Fibroblast of villous mesenchyme (primary cell): ENCODE data around the gene PKP1. TPM values are rescaled to one million over a fixed set of nuclear protein-coding genes. Genes with fewer than 3 reads are reported as not detected.

Source experiments
- DNase-seq: peaks from one replicate; pipeline ENCODE4 v3.0.0-alpha.2; 2010; ENCODE audit warnings: low read depth
- H3K4me3 ChIP-seq: 2 replicates; pipeline ENCODE4 v1.5.1; 2011; ENCODE audit warnings: low read depth, mild to moderate bottlenecking, low read length
- CTCF ChIP-seq: IDR thresholded peaks from 2 replicates; pipeline ENCODE4 v1.5.1; 2012; ENCODE audit warnings: low read depth, mild to moderate bottlenecking, low read length; ENCODE audit not compliant: insufficient read depth
- total RNA-seq: library from RNA; depleted of rRNA; stranded (reverse); fragments of >200 nt; gene quantifications from 2 replicates; pipeline ENCODE4 v1.2.3, GENCODE V29; 2012

The PKP1 gene
- total RNA-seq, 1 donor, result not detected

GRCh38 chr1:201331166-201331565, 47.9 kb downstream of the PKP1 start:
- H3K4me3 ChIP-seq, result no peak overlapping the region
- no peak for DNase-seq
- TF ChIP-seq CTCF, result no peak

- no peak for DNase-seq
- H3K4me3 ChIP-seq, result no peak overlapping the region
- no peak for TF ChIP-seq CTCF
These were observed 48.7 kb downstream of the PKP1 start for GRCh38 chr1:201332021-201332420.

- no peak overlapping the region for H3K4me3 ChIP-seq
- DNase-seq, result no peak
These were observed 49.5 kb downstream of the PKP1 start for GRCh38 chr1:201332616-201333335.

GRCh38 chr1:201334325-201335173, 51.2 kb downstream of the PKP1 start:
- no peak overlapping the region for H3K4me3 ChIP-seq
- no peak for DNase-seq
- no peak for TF ChIP-seq CTCF

More at GRCh38 chr1:201332616-201333335, 49.5 kb downstream of the PKP1 start:
- no peak for TF ChIP-seq CTCF

GRCh38 chr1:201335174-201335870, 52.0 kb downstream of the PKP1 start:
- H3K4me3 ChIP-seq, result no peak overlapping the region
- DNase-seq, result no peak
- TF ChIP-seq CTCF, result no peak

GRCh38 chr1:201335901-201336300, 52.6 kb downstream of the PKP1 start:
- DNase-seq, result no peak
- TF ChIP-seq CTCF, result no peak
- H3K4me3 ChIP-seq, result no peak overlapping the region
